ENCODE data around the gene RAB28.
"Not testable (repeated sequence)": the region's sequence is repeated elsewhere in the genome, so short reads cannot be mapped to it uniquely, and the experiment has no call there.

The RAB28 gene

DNA sequence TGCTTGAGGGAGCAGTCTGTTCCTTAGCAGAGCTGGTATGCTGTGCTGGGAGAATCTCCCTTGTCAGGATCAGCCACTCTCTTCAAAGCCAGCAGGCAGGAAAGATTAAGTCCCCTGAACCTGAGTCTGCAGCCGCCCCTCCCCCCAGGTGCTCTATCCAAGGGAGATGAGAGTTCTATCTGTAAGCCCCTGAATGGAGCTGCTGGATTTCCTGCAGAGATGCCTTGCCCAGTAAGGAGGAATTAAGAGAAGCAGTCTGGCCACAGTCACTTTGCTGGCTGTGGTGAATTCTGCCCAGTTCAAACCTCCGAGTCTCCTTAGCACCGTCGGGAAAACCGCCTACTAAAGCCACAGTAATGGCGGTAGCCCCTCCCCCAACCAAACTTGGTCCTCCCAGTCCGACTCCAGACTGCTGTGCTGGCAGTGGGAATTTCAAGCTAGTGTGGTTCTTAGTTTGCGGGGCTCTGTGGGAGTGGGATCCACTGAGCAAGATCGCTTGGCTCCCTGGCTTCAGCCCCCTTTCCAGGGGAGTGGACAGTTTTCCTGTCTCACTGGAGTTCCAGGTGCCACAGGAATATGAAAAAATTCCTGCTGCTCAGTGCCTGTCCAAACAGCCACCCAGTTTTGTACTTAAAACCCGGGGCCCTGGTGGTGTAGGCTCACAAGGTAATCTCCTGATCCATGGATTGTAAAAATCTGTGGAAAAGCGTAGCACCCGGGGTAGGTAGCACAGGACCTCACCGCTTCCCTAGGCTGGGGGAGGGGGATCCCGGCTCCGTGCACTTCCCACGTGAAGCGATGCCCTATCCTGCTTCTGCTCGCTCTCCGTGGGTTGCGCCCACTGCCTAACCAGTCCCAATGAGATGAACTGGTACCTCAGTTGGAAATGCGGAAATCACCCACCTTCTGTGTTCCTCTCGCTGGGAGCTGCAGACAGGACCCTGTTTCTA lies 38.0 kb downstream of the RAB28 start:
- peak; percentile 38 for DNase-seq (ENCODE audit: low spot score)

DNA sequence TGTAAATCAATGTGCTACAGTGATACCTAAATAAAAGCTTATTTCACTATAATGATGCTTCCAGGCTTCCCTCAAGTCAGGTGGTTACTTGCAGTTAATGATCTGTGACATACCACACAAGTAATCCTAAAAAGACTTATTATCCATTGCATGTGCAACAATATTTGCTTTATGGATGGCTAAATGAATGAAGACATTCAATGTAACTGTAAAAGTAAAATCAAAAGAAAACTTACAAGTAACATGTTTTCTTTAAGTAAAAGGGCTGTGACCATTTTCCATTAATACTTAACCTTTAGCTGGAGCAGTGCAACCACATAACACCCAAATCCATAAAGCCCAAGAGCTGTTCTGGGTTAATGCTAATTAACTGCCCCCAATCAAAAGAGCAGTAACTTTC lies 42.6 kb downstream of the RAB28 start:
- no peak for DNase-seq (ENCODE audit: low spot score)

DNA sequence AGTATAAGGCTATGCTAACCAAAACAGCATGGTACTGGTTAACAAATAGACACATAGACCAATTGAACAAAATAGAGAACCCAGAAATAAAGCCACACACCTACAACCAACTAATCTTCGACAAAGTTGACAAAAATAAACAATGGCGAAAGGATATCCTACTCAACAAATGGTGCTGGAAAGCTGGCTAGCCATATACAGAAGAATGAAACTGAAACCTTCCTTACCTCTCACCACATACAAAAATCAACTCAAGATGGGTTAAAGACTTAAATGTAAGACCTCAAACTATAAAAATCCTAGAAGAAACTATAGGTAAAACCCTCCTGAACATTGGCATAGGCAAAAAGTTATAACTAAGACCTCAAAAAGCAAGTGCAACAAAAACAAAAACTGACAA lies 47.2 kb downstream of the RAB28 start:
- no peak for DNase-seq (ENCODE audit: low spot score)

DNA sequence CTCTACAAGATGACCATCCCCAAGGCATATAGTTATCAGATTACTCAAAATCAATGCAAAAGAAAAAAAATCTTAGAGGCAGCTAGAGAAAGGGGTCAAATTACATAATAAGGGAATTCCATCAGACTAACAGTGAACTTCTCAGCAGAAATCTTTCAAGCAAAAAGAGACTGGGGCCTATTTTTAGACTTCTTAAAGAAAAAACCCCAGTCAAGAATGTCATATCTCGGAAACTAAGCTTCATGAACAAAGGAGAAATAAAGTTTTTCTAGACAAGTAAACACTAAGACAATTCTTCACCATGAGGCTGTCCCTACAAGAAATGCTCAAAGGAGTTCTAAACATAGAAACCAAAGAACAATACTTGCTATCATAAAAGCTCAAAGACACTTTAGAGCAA lies 51.7 kb downstream of the RAB28 start:
- no peak for DNase-seq (ENCODE audit: low spot score)

DNA sequence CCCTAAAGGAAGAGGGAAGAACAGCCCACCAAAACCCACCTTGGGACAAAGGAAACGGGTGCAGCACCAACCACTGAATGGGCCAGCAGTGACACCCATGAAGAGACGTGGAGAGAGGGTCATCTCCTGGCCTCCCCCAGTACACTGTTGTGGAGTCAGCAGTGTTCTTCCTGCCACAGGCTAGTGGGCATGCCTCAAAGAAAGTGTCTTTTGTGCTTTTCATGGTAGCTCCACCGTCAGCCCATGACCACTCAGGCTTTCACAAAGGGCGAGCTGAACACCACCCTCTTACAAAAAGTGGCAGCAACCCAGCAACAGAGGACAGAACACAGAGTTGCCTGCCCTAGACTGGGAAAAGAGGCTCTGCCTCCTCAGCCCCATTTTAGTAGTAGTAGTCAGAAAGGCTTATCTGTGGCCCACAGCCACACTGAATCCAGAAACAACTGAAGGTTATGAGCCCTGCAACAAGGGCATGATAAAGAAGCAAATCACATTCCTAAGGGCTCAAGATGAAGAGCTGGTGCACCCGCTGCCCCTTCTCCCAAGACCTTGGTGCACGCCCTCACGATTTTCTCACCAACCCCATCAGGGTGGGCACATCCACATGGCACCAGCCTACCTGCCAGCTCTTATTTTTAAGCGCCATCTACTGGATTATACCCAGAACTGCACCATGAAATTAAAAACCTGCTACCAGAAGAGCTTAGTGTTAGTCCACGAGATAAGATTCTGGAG lies 53.1 kb downstream of the RAB28 start:
- peak; percentile 43 for DNase-seq (ENCODE audit: low spot score)

DNA sequence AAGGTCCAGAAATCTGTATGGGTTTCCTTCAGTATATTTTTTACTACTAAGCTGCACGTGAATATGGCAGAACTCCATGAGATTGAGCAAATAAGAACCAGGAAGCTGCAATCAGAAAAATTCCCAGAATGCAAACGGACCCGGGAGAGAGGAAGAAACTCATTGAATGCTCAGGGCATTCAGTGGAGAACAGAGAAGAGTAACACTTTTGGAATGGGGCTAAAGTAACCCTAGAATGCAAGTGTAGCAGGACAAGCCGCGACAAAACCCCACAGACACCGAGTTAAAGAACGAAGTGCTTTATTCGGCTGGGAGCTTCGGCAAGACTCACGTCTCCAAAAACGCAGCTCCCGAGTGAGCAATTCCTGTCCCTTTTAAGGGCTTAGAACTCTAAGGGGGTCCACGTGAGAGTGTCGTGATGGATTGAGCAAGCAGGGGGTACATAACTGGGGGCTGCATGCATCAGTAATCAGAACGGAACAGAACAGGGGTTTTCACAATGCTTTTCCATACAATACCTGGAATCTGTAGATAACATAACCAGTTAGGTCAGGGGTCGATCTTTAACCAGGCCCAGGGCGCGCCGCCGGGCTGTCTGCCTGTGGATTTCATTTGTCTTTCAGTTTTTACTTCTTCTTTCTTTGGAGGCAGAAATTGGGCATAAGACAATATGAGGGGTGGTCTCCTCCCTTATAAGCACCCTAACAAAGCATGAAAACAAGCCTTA lies 56.4 kb downstream of the RAB28 start:
- DNase-seq (ENCODE audit: low spot score): no peak

DNA sequence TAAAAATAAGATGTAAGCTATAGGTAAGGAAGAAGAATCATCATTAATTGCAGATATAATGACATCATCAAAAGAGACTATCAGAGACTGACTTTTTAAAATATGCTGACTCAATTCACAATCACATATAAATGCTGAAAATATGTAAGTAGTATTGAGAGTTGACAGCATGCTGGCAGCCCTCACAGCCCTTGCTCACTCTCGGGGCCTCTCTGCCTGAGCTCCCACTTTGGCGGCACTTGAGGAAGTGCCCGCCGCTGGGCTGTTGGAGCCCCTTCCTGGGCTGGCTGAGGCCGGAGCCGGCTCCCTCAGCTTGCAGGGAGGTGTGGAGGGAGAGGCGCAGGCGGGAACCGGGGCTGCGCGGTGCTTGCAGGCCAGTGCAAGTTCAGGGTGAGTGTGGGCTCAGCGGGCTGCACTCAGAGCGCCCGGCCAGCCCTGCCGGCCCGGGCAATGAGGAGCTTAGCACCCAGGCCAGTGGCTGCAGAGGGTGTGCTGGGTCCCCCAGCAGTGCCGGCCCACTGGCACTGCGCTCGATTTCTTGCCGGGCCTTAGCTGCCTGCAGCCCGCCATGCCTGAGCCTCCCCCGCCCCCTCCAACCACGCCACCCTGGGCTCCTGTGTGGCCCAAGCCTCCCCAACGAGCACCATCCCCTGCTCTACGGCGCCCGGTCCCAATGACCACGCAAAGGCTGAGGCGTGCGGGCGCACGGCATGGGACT lies 68.9 kb downstream of the RAB28 start:
- DNase-seq (ENCODE audit: low spot score): no peak

DNA sequence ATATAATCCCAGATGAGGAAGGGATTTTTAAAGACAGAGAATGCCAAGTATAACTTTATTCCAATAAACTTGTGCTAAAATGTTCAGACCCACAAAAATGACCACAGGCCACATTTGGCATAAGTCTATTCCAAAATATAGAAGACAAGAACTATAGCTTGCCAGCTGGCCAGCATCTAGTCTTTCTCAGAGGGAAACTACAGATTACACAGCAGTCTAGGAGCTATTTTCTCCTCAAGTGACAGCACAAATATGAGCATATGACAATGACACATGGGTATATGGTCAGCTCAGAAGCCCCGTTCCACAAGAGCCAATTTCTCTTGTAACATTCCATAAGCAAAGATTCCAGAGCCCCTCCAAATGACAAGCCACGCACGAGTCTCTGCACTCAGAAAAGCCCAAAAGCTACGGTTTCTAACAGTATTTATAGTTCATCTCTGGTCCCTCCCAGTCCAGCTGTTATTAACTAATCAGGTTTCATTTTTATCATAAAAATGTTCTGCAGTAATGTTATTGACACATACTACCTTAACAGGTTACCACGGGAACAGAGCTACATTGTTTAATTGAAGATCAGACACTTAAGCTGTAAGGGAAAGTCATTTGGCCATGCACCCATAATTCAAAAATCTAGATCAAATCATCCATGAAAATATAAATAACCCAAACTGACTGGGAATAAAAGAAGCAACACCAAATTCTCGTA lies 70.3 kb downstream of the RAB28 start:
- no peak for DNase-seq (ENCODE audit: low spot score)

DNA sequence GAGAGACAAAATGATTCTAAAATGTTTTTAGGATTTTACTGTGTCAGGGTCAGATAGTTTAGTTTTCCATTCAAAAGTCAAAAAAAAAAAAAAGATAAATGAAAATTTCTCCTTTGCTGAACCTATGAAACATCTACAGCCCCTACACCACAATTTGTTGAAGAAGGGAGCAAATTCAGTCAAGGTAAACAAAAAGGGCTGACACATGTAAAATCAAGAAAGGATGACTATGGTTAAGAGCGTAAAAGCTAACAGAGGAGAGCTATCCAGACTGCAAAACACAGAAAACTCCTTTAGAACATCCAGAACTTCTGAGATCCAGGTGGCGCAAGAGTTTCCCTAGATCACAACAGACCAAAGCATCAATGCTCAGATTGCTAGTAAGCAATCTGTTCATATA lies 72.2 kb downstream of the RAB28 start:
- DNase-seq (ENCODE audit: low spot score): no peak

DNA sequence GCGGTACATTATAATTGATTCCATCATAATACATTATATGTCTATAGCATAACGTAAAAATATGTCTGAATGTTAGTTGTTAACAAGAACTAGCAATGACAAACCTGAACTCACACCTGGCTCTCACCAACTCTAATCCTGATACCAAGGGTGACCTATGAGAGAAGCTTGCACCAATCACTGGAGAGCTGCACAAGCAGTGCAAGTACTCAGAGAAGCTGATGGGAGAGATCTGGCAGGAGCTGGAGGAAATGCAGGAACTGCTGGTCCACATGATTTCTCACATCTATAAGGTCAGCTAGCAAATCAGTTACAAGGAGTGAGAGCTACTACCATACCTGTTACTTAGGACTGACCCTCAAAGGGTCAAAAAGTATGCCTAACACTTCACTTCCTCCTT lies 74.8 kb downstream of the RAB28 start:
- no peak for DNase-seq (ENCODE audit: low spot score)

DNA sequence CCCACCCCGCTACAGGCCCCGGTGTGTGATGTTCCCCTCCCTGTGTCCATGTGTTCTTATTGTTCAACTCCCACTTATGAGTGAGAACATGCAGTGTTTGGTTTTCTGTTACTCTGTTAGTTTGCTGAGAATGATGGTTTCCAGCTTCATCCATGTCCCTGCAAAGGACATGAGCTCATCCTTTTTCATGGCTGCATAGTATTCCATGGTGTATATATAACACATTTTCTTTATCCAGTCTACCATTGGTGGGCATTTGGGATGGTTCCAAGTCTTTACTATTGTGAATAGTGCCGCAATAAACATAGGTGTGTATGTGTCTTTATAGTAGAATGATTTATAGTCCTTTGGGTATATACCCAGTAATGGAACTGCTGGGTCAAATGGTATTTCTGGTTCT lies 78.0 kb downstream of the RAB28 start:
- not testable (repeated sequence) for DNase-seq (ENCODE audit: low spot score)

DNA sequence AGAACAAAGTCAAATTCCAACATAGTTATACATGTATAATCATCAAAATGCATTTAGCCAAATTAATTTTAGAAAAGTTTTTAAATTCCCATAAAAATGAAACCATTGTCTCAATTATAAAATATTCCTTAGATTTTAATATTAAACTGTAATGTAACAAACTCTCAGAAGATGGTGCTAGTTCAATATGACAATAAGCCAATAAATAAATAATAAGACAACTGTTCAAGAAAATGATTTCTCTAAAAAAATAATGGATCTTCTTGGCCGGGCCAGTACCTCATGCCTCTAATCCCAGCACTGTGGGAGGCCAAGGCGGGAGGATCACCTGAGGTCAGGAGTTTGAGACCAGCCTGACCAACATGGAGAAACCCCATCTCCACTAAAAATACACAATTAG lies 80.3 kb downstream of the RAB28 start:
- no peak for DNase-seq (ENCODE audit: low spot score)

DNA sequence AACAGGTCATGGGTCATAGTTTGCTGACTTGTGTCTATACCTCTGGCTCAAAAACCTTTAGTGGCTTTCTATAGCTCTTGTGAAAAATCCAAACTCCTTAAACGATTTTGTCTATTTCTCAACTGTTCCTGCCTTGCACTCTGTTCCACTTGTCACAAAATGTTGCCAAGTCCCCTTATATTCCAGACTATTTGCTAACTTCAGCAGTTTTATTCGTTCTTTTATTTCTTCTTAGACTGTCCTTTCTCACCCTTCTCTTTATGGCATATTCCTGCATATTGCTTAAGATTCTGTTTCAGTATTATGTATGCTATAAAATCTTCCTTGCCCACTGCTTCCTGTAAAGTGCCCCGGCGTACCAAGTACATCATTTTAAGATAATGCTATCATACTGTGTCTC lies 80.8 kb downstream of the RAB28 start:
- DNase-seq (ENCODE audit: low spot score): no peak

DNA sequence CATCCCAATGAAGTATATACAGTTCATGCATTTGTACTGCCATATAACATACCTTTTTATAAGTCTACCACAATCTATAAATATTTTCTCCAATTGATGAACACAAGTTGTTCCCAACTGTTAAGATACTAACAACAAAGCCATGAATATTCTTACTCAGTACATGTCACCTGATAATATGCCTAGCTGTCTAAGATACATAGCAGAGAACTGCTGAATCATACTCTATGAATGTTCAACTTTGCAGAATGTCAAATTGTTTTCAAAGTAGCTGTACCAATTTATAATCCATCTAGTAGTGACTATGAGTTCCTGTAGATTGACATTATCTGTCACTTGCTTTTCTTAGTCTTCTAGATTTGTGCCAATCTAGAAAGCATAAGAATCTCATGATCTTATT lies 84.9 kb downstream of the RAB28 start:
- no peak for DNase-seq (ENCODE audit: low spot score)

DNA sequence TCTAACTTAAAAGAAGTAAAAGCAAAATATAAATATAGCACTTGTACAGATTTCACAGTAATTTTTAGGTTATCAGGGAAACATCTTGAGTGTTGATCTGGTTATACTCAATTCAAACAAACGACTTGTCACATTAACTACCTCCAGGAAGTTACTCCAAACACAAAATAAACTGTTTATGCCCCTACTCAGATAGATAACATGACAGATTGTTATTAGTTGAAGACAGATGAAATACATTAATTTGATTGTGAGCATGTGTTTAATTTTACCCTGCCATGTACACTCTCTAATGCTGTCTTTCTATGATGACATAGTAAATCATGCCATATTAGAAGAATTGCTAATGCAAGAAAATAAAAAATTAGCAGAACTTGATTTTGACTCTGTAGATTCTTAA lies 88.0 kb downstream of the RAB28 start:
- DNase-seq (ENCODE audit: low spot score): no peak

DNA sequence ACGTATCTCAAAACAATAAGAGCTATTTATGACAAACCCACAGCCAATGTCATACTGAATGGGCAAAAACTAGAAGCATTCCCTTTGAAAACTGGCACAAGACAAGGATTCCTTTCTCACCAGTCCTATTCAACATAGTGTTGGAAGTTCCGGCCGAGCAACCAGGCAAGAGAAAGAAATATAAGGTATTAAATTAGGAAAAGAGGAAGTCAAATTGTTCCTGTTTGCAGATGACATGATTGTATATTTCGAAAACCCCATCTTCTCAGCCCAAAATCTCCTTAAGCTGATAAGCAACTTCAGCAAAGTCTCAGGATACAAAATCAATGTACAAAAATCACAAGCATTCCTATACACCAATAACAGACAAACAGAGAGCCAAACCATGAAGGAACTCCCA lies 94.2 kb downstream of the RAB28 start:
- not testable (repeated sequence) for DNase-seq (ENCODE audit: low spot score)

DNA sequence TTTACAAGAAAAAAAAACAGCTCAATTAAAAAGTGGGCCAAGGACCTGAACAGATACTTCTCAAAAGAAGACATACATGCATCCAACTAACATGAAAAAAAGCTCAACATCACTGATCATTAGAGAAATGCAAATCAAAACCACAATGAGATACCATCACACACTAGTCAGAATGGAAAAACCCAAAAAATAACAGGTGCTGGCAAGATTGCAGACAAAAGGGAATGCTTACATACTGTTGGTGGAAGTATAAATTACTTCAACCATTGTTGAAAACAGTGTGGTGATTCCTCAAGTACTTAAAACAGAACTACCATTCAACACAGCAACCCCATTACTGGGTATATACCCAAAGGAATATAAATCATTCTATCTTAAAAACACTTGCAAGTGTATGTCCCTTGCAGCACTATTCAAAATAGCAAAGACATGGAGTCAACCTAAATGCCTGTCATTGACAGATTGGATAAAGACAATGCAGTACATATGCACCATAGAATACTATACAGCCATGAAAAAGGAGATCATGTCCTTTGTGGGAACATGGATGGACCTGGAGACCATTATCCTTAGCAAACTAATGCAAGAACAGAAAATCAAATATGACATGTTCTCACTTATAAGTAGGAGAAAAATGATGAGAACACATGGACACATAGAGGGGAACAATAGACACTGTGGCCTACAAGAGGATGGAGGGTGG lies 97.6 kb downstream of the RAB28 start:
- no peak for DNase-seq (ENCODE audit: low spot score)

DNA sequence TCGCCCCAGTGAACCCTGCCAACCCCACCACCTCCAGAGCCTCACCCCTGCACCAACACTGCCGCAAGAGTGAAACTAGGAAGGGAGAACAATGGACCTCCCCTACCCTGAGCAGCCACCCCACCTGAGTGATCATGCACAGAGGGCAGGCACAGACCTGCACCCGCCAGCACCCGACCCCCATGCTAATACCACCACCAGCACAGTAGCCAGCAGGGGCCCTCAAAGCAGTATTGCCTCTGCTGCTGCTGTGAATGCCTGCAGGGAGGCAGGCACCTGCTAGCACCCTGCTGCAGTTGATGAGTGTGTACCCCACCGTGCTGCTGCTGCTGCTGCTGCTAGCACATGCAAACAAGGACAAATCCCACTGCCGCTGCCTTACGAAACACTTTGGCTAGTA lies 100.1 kb downstream of the RAB28 start:
- no peak for DNase-seq (ENCODE audit: low spot score)

DNA sequence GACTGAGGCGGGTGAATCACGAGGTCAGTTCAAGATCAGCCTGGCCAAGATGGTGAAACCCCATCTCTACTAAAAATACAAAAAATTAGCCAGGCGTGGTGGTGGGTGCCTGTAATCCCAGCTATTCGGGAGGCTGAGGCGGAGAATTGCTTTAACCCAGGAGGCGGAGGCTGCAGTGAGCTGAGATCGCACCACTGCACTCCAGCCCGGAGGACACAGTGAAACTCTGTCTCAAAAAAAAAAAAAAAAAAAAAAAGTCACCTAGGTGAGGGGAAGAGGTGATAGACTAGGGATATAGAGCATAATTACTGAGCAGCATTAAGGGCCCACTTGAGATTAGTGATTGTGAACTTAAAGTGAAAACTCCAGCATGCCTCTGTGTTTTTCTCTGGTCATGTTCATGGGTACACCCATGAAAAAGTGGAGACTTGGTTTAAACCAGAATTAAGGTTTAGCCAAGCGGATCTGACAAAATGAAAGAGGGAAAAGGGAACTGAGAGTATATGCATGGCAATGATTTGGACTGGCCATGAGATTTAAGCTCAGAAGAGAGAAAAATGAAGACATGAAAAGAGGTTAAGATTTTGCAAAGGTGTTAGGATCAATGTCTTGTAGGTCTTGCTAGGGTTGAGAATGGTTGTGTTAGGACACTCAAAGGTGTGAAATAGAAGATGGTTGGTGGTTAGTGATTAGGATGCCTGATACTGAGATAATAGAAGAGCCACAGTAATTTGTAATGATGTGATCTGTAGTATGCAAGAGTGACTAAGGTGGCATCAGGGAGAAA lies 105.0 kb downstream of the RAB28 start:
- DNase-seq (ENCODE audit: low spot score): no peak

DNA sequence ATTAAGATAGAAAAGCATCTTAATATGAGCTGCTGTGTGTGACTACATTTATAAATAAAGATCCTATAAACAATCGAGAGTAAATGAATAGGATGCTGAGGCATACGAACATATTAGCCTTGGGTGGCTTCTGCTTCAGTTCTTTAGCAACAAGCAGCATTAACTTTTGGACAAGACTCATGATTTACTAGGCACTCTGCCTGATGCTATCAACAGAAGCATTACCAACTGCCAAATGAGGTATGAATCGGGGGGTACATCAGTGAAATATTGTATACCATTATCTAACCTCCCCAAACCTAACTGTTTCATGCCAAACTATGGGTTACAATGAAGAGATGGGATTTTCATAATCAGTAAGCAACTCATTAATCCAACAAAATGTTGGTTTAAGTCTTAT lies 113.1 kb downstream of the RAB28 start:
- DNase-seq (ENCODE audit: low spot score): no peak

Measured in iPS-NIHi11 (cell line).